Astrocyte (in vitro differentiated cells and primary cell): Measurements from ENCODE around the gene FER1L5. TPM values are rescaled to one million over a fixed set of nuclear protein-coding genes. Genes with fewer than 3 reads are reported as not detected.

Source experiments
- DNase-seq: peaks from one replicate; pipeline ENCODE4 v3.0.0-alpha.2; 2010; ENCODE audit warnings: low read depth
- FAIRE-seq: peaks from 2 replicates; lab custom pipeline; 2011; peaks lifted over from hg19 to GRCh38; lab: Jason Lieb, UNC
- H2AFZ ChIP-seq: 2 replicates; pipeline ENCODE4 v1.6.0; 2012; ENCODE audit warnings: low read depth, low read length, inconsistent platforms
- H3K27ac ChIP-seq: 2 replicates; pipeline ENCODE4 v1.5.1; 2011; ENCODE audit warnings: low read depth, low read length, inconsistent platforms
- H3K27me3 ChIP-seq: 2 replicates; pipeline ENCODE4 v1.6.0; 2011; ENCODE audit warnings: low read length, inconsistent platforms; ENCODE audit not compliant: insufficient read depth
- H3K36me3 ChIP-seq: 2 replicates; pipeline ENCODE4 v1.5.1; 2011; ENCODE audit warnings: low read length, inconsistent platforms; ENCODE audit not compliant: insufficient read depth
- H3K4me1 ChIP-seq: 2 replicates; pipeline ENCODE4 v1.5.1; 2011; ENCODE audit warnings: low read length, inconsistent platforms; ENCODE audit not compliant: insufficient read depth
- H3K4me2 ChIP-seq: 2 replicates; pipeline ENCODE4 v1.6.0; 2012; ENCODE audit warnings: low read length, inconsistent platforms
- H3K4me3 ChIP-seq: 2 replicates; pipeline ENCODE4 v1.5.1; 2011; ENCODE audit warnings: low read depth, mild to moderate bottlenecking, low read length, inconsistent platforms; ENCODE audit not compliant: insufficient read depth
- H3K79me2 ChIP-seq: 2 replicates; pipeline ENCODE4 v1.6.0; 2012; ENCODE audit warnings: mild to moderate bottlenecking, low read length, inconsistent platforms; ENCODE audit not compliant: insufficient read depth
- H3K9ac ChIP-seq: 2 replicates; pipeline ENCODE4 v1.6.0; 2012; ENCODE audit warnings: mild to moderate bottlenecking, low read length, inconsistent platforms
- H3K9me3 ChIP-seq: 2 replicates; pipeline ENCODE4 v1.5.1; 2012; ENCODE audit warnings: low read depth, mild to moderate bottlenecking, low read length, inconsistent platforms; ENCODE audit not compliant: insufficient read depth
- H4K20me1 ChIP-seq: 2 replicates; pipeline ENCODE4 v1.6.0; 2012; ENCODE audit warnings: low read length, inconsistent platforms; ENCODE audit not compliant: insufficient read depth
- H3K27ac Mint-ChIP-seq: one replicate; pipeline ENCODE4 v1.8.0; 2021; ENCODE audit warnings: mild to moderate bottlenecking, mixed read lengths; ENCODE audit not compliant: unreplicated experiment
- H3K27me3 Mint-ChIP-seq: one replicate; pipeline ENCODE4 v1.8.0; 2021; ENCODE audit warnings: low read depth, mixed read lengths; ENCODE audit not compliant: unreplicated experiment
- H3K36me3 Mint-ChIP-seq: one replicate; pipeline ENCODE4 v1.8.0; 2021; ENCODE audit warnings: low read depth, mixed read lengths; ENCODE audit not compliant: unreplicated experiment
- H3K4me1 Mint-ChIP-seq: one replicate; pipeline ENCODE4 v1.8.0; 2021; ENCODE audit warnings: low read depth, mixed read lengths; ENCODE audit not compliant: unreplicated experiment
- H3K4me3 Mint-ChIP-seq: one replicate; pipeline ENCODE4 v1.8.0; 2021; ENCODE audit warnings: mild to moderate bottlenecking, moderate library complexity, mixed read lengths; ENCODE audit not compliant: unreplicated experiment
- H3K9me3 Mint-ChIP-seq: one replicate; pipeline ENCODE4 v1.8.0; 2021; ENCODE audit warnings: mild to moderate bottlenecking, mixed read lengths; ENCODE audit not compliant: unreplicated experiment
- EZH2 ChIP-seq: IDR thresholded peaks from 2 replicates; pipeline ENCODE4 v1.6.1; 2012; ENCODE audit warnings: mild to moderate bottlenecking, low read length, inconsistent platforms; ENCODE audit not compliant: insufficient read depth
- total RNA-seq: library from RNA; stranded (reverse); gene quantifications from 2 replicates; pipeline ENCODE4 v1.2.1, GENCODE V29; 2021
- TF ChIP-seq, protein P1 (sequence below): IDR thresholded peaks from 2 replicates; pipeline ENCODE4 v1.5.1; 2011; ENCODE audit warnings: low read depth, mild to moderate bottlenecking, inconsistent platforms, low read length, moderate library complexity; ENCODE audit not compliant: insufficient read depth

The FER1L5 gene
- total RNA-seq, 1 donor from 2014 or later: 0.16 TPM

- Histone ChIP-seq H3K4me1 (no peaks in the 10 kb centered on the region), H3K9me3 (no peaks in the 10 kb centered on the region), H3K79me2 (no peaks in the 10 kb centered on the region), H3K27me3 (no peaks in the 10 kb centered on the region), H2AFZ (no peak overlapping the region), H3K27ac (no peak overlapping the region), H3K4me2 (no peak overlapping the region), H3K9ac (no peak overlapping the region), H3K36me3 (no peaks in the 10 kb centered on the region), H4K20me1 (no peaks in the 10 kb centered on the region), H3K4me3 (no peak overlapping the region)
- no peak for DNase-seq
- peaks cover 2% of the 10 kb centered on the region for H3K9me3 Mint-ChIP-seq
- H3K27me3 Mint-ChIP-seq: peaks cover 1% of the 10 kb centered on the region
- FAIRE-seq: no peak
- H3K4me1 Mint-ChIP-seq: no peaks in the 10 kb centered on the region
- H3K36me3 Mint-ChIP-seq: peaks cover 13% of the 10 kb centered on the region
- H3K4me3 Mint-ChIP-seq: no peak overlapping the region
- no peak overlapping the region for H3K27ac Mint-ChIP-seq
- TF ChIP-seq, protein P1, sequence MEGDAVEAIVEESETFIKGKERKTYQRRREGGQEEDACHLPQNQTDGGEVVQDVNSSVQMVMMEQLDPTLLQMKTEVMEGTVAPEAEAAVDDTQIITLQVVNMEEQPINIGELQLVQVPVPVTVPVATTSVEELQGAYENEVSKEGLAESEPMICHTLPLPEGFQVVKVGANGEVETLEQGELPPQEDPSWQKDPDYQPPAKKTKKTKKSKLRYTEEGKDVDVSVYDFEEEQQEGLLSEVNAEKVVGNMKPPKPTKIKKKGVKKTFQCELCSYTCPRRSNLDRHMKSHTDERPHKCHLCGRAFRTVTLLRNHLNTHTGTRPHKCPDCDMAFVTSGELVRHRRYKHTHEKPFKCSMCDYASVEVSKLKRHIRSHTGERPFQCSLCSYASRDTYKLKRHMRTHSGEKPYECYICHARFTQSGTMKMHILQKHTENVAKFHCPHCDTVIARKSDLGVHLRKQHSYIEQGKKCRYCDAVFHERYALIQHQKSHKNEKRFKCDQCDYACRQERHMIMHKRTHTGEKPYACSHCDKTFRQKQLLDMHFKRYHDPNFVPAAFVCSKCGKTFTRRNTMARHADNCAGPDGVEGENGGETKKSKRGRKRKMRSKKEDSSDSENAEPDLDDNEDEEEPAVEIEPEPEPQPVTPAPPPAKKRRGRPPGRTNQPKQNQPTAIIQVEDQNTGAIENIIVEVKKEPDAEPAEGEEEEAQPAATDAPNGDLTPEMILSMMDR: no peak
- TF ChIP-seq EZH2: no peak
Observed at GRCh38 chr2:96697476-96697875, 54.9 kb downstream of the FER1L5 start.

GRCh38 chr2:96698221-96698861 is 55.8 kb downstream of the FER1L5 start:
- no peaks in the 10 kb centered on the region for H3K27me3 Mint-ChIP-seq
- H4K20me1 ChIP-seq: no peaks in the 10 kb centered on the region
- H3K4me1 ChIP-seq: no peaks in the 10 kb centered on the region
- FAIRE-seq (no peak), DNase-seq (no peak)
- H3K9ac ChIP-seq: no peak overlapping the region
- H3K4me1 Mint-ChIP-seq: no peaks in the 10 kb centered on the region
- H3K27ac Mint-ChIP-seq: no peak overlapping the region
- H3K4me3 ChIP-seq: no peak overlapping the region
- no peak overlapping the region for H3K4me3 Mint-ChIP-seq
- no peaks in the 10 kb centered on the region for H3K9me3 ChIP-seq
- no peaks in the 10 kb centered on the region for H3K36me3 ChIP-seq
- H3K36me3 Mint-ChIP-seq: peaks cover 13% of the 10 kb centered on the region
- H3K27ac ChIP-seq: no peak overlapping the region
- H3K79me2 ChIP-seq: no peaks in the 10 kb centered on the region
- peaks cover 2% of the 10 kb centered on the region for H3K9me3 Mint-ChIP-seq
- H2AFZ ChIP-seq: no peak overlapping the region
- H3K4me2 ChIP-seq: no peak overlapping the region
- H3K27me3 ChIP-seq: no peaks in the 10 kb centered on the region
- TF ChIP-seq EZH2: no peak
- TF ChIP-seq, protein P1: no peak

DNA sequence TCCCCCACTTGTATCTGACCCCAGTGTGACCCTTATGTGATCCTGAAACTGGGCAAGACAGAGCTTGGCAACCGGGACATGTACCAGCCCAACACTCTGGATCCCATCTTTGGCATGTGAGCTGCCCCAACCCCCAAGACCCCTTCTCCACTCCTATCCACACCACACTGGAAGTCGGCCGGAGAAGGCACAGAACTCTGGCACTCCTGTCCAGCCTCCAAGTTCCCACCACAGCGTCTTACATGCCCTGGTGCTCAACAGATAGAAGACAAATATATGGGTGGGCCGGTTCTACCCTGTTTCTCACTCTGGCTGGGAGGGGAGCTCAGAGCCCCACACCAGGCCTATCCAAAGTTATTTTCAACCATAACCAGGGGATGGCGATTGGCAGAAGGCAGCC is 56.5 kb downstream of the FER1L5 start:
- H3K36me3 ChIP-seq: no peaks in the 10 kb centered on the region
- no peak overlapping the region for H3K9ac ChIP-seq
- H3K4me1 Mint-ChIP-seq: no peaks in the 10 kb centered on the region
- H2AFZ ChIP-seq: no peak overlapping the region
- no peak for FAIRE-seq
- no peak overlapping the region for H3K27ac ChIP-seq
- H3K4me3 ChIP-seq: no peak overlapping the region
- peaks cover 16% of the 10 kb centered on the region for H3K36me3 Mint-ChIP-seq
- H4K20me1 ChIP-seq: no peaks in the 10 kb centered on the region
- no peak overlapping the region for H3K4me3 Mint-ChIP-seq
- H3K79me2 ChIP-seq: no peaks in the 10 kb centered on the region
- H3K4me1 ChIP-seq: no peaks in the 10 kb centered on the region
- TF ChIP-seq, protein P1: no peak
- TF ChIP-seq EZH2: no peak
- H3K9me3 Mint-ChIP-seq: peaks cover 2% of the 10 kb centered on the region
- no peaks in the 10 kb centered on the region for H3K9me3 ChIP-seq
- no peaks in the 10 kb centered on the region for H3K27me3 Mint-ChIP-seq
- H3K27ac Mint-ChIP-seq: no peak overlapping the region
- no peak for DNase-seq
- no peak overlapping the region for H3K4me2 ChIP-seq
- no peaks in the 10 kb centered on the region for H3K27me3 ChIP-seq
